ENCODE data around the gene TSPYL1. TPM values are rescaled to one million over a fixed set of nuclear protein-coding genes. Genes with fewer than 3 reads are reported as not detected.
"Not testable (repeated sequence)": the region's sequence is repeated elsewhere in the genome, so short reads cannot be mapped to it uniquely, and the experiment has no call there.

TSPYL1 gene
- total RNA-seq, 1 donor from 2014 or later = 220 TPM

DNA sequence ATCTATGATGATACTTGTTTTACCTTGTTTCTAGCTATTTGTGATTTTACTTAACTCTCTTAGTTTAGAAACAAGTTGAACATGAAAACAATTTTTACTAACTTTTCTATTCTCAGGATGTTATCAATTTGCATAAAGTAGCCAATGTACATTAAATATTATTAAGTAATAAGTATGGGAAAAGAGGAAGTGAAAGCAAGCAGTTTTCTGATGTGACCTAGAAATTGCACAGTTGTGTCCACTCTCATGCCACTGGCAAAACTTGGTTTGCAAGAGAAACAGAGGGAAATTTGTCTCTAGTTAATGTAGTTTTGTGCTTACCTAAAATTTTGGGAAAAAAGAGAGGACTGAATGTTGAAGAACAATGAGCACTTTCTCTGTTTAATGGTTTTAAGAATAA, 19.2 kb upstream of the TSPYL1 start:
- FAIRE-seq (no peak), DNase-seq (ENCODE audit: low spot score in 2 of 2) (no peak)

DNA sequence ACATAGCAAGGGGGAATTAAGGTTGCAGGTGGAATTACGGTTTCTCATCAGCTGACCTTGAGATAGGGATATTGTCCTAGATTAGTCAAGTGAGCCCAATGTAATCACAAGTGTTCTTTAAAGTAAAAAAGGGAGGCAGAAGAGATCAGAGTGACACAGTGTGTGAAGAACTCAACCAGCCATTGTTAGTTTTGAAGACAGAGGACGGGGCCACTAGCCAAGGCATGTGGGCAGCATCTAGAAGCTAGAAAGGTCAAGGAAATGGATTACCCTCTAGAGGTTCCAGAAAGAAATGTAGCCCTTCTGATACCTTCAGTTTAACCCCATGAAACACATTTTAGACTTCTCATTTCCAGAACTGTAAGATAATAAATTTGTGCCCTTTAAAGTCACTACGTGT, 18.5 kb upstream of the TSPYL1 start:
- no peak for FAIRE-seq
- no peak for DNase-seq (ENCODE audit: low spot score in 2 of 2)

DNA sequence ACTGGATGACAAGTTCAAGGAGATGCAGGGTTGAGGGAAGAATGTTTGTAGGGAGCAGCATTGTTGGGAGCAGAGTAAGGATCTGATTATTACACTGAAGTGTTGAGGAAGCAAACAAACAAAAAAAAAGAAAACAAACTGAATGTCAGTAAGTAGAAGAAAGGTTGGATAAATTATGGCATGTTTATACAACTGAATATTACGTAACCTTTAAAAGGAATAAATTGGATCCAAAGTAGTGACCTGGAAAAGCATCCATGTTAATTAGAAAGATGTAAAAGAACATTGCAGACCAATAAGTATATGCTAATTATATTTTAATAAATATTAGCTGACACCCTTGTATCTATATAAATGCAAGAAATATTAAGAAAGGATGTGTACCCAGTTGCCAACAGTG, 12.8 kb upstream of the TSPYL1 start:
- FAIRE-seq (no peak), DNase-seq (ENCODE audit: low spot score in 2 of 2) (no peak)

DNA sequence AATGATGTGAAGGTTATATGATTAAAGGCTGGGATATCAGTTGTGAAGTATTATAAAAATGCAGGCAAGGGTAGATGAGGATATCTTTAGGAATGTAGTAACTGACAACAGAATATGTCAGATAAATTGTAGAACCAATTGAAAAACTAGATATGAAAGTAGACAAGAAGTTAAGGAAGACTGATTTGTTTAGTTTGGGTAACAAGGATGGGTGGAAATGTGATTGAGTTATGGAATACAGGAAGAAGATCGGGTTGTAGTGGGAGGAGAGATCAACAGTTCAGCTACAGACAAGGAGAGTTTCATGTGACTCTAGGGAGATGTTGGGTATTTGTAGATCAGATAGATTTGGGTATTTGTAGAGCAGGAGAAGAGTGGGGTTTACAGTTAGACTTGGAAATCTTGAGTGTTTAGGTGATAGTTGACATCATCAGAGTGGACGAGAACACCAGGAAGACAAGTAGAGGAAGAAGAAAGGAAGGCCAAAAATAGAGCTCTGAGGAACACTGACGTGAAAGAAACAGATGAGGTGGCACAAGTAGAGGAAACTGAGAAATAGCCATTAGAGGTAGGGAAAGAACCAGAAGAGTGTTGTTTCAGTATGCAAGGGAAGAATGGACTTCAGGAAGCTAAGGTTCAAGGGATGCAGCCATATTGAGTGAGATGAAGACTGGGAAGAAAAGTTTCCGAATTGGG, 12.1 kb upstream of the TSPYL1 start:
- no peak for FAIRE-seq

DNA sequence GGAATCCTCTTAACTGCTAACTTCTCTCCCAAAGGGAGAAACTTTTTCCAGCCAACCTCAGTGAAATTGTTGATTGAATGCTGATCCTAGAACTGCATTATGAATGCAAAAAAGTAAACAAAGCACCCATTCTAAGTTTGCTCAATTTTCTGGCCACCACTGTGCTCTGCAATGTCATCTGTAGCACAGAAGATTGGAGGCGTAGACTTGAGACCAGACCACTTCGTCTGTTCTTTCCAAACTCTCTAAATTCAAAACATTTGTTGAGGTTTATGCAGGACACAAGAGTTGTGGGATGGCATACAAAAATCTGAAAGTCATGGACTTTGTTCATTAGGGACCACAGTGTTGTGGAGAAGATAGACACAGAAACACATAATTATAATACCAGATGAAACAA, 11.1 kb upstream of the TSPYL1 start:
- DNase-seq (ENCODE audit: low spot score in 2 of 2) = no peak
- no peak for FAIRE-seq

More for the DNA sequence above, 12.1 kb upstream of the TSPYL1 start:
- no peak for DNase-seq (ENCODE audit: low spot score in 2 of 2)

DNA sequence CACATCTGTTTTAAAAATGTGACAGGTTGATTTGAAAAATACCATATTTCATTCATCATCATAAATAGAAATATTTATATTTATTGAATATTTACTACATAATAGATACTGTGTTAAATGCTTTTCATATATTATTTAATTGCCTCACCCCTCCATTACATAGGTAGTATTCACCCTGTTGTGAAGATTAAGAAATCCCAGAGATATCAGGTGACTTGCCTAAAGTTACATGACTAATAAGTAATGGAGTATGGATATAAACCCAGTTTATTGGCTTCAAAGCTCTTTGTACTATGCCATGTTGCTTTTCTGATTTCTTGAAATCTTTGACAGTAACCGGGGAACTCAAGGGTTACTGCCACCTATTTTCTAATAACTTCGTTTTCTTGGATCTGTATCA, 10.1 kb upstream of the TSPYL1 start:
- FAIRE-seq (no peak), DNase-seq (ENCODE audit: low spot score in 2 of 2) (no peak)

DNA sequence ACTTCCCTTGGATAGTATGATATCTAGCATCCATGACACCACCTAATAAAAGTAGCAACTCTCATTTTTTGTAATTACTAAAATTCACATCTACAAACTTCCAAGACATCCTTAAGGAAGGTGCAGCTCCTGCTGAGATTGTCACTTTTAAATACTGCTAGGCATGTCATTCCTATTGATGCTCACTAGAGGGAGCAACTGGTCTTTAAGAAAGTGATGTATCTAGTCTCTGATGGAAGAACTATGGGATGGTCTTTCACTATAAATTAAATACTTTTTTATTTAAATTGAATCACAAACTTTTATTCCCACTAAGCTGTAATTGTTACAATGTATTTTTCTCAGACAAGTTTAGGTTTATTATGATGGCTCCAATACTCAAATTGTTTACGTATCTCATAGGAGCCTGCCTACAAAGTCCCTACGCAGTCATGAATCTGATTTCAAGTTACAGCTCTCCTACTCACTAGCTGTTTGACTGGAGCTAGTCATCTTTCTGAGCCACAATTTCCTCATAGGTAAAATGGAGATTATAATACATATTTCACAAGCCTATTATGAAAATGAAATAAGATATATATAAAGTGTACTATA, 8.1 kb upstream of the TSPYL1 start:
- no peak for DNase-seq (ENCODE audit: low spot score in 2 of 2)
- FAIRE-seq = peak; percentile 96

DNA sequence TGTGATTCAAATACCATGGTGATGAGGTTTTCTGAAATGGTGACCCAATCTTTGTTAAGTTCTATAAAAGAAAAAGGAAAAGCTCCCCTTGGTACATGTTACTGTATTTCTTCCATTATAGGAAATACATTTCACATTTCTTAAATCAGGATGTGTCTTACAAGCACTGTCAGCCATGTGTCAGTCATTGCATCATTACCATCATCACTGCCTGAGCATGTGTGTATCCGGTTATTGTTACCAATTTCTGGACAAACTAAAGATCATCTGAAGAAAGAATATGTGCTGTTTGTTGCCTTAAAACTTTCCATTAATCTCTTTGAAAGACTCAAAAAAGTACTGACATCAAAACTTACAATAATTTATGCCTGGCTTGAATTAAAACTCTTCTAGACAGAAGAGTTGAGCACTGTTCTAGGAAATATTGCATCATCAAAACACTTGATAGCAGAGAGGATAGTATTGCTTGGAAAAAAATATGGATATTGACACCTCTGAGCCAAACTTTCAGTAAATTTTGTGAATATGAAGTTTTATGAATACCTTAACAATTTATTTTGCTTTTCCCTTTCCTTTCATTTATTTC, 7.1 kb upstream of the TSPYL1 start:
- FAIRE-seq = no peak

DNA sequence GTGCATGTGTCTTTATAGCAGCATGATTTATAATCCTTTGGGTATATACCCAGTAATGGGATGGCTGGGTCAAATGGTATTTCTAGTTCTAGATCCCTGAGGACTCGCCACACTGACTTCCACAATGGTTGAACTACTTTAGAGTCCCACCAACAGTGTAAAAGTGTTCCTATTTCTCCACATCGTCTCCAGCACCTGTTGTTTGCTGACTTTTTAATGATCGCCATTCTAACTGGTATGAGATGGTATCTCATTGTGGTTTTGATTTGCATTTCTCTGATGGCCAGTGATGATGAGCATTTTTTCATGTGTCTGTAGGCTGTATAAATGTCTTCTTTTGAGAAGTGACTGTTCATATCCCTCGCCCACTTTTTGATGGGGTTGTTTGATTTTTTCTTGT, 5.3 kb upstream of the TSPYL1 start:
- FAIRE-seq; DNase-seq (ENCODE audit: low spot score in 2 of 2): not testable (repeated sequence)

More for the DNA sequence above, 7.1 kb upstream of the TSPYL1 start:
- no peak for DNase-seq (ENCODE audit: low spot score in 2 of 2)

DNA sequence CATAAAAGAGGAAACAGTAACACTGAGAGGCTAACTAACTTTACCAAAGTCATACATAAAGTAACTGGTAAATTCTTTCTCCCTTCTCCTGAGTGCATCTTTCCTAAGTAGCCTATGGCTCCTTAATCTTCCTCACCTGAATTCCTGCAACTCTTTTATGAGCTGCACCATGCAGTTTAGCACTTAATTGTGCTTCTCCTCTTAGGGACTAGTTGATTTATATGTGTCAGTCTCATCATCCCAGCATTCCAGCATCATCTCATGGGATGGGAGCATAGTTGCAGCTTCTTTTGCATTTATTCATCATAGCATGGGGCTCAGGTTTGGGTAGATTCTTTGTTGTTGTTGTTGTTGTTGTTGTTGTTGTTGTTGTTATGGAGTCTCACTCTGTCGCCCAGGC, 3.5 kb upstream of the TSPYL1 start:
- no peak for FAIRE-seq
- no peak for DNase-seq (ENCODE audit: low spot score in 2 of 2)

DNA sequence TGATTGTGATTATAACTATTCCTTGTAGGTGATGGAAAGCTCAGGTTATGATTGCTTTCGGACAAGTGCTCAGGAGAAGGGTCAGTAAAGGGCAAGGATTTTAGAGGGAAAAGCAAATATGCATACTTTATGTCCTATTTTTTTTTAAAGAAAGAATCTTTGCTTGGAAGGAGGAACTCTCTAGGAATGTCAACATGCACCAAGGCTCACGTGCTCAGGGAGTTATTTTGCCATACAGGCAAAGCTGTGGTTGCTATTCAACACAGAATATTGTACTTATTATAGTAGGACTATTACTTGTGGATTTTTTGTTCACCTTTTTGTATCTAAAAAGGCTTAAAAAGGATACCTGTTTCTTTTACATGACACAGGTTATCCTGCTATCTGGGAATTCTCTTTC, 3.0 kb upstream of the TSPYL1 start:
- no peak for FAIRE-seq

DNA sequence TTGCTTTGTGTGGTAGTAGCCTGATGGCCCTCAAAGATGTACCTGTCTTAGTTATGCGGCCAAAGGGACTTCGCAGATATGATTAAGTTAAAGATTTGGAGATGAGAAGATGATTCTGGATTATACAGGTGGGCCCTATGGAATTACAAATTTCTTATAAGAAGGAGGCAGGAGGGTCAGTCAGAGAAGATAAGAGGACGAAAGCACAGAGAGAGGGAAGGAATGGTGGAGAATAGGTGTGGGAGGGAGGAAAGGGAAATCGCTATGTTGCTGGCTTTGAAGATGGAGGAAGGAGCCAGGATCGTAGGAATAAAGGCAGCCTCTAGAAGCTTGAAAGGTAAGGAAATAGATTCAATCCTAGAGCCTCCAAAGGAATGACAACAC, 1.2 kb upstream of the TSPYL1 start:
- DNase-seq (ENCODE audit: low spot score in 2 of 2) = no peak
- no peak for FAIRE-seq

More for the DNA sequence above, 3.0 kb upstream of the TSPYL1 start:
- DNase-seq (ENCODE audit: low spot score in 2 of 2) = no peak

DNA sequence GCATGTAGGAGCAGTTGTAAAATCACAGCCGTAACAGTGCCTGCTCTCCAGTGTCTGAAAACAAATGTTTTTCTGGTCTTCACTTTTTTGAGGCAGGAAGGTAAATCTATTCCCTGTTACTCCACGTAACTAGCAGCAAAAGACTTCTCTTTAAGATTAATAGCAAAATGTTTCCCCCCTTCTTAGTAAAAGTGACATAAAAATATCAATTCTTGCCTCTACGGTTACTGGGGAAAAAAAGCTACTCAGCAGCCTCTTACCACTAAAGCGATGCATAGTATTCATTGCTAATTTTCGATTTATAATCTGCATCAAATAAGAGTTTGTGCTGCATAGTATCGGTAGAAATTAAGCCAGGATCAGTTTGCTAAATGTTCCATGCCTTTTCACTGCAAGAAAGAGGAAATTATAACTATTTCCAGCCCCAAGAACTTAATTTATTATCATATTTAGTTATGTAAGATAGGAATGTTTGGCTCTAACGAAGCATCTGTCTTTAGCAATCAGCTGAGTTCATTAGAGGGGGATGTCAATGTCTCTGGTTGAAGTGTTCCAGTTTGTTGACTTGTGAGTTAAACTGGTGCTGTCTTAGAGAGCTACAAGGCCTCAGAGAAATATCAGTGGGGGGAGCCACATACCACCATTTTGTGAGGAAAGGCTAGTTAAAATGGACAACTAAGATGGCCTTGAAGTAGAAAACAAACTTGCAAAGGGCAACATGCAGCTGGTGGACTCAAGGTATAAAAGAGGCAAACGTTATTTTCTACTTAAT, 617 bp upstream of the TSPYL1 start:
- DNase-seq (ENCODE audit: low spot score in 2 of 2) (no peak), FAIRE-seq (no peak)

DNA sequence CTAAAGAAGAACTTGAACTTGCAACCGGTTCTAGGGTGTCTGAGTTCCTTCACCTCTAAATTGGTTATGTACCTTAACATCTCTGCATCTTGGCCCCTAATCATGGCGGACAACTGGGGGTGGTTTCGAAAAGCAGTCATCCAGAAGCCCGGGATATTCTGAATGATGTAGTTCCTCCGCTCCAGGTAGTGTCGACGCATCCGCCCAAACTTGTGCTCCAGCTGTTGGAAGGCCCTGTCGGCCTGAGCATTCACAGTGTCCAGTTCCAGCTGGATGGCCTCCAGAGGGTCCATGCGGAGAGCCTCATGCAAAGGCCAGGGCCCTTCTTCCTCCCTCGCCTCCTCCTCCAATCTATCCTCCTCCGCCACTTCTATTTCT, 887 bp downstream of the TSPYL1 start:
- FAIRE-seq (no peak), DNase-seq (ENCODE audit: low spot score in 2 of 2) (peak in 1 of 2 donors; percentile 10)

DNA sequence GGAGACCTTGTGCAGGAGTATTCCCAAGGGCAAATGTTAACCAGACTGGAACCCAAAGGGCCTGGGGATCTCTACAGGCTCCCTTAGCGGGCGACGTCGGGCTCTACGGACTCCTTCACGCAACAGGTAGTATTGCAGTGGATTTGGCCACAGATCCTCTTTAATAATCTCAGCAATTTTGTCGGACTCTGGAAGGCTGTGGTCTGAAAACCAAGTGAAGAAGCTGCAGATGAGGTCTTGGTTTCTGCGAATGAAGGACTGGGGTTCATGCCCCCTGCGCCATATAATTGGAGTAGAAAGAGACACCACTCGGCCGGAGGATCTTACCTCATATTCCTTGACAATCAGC, 1.3 kb downstream of the TSPYL1 start:
- DNase-seq (ENCODE audit: low spot score in 2 of 2) (no peak), FAIRE-seq (no peak)

DNA sequence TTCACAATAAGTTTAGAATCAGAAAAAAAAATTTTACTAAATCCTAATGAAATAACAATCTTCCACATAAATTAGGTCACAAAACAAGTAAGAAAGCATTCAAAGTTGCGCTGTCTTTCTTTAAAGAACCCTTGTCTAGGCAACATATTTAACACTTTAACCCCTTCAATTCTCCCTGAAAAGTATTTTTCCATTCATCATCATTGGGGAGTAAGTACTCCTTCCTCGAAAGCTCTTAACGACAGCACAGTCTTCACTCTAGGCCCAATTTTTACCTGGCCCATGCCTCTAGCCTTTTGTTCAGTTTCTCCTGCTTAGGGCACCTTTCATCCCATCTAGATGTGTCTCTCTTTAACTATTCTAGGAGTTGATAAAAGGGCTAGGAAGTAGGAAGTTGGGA, 2.6 kb downstream of the TSPYL1 start:
- DNase-seq (ENCODE audit: low spot score in 2 of 2) (no peak), FAIRE-seq (no peak)

DNA sequence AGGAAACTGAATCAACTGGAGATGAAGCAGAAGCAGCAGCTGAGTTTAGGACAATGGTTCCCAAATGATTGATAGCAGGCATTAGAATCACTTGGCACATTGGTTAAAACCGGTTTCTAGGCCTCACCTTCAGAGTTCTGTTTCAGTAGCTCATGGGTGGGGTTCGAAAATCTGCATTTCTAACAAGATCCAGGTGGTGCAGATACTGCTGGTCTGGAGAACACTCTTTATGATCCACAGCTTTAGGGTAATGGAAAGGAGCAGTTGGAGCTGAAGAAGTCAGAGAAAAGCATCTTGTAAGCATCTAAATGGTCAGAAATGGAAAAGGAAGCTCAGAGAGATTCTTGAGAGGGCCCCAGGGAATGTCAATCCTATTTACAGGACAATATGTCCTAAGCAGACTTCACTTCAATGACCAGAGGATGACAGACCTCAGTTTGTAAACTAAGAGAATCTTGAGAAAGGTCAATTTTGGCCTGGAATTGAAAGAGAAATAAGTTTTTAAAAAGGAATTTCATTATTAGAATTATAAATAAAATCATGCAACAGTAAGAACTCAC, 8.5 kb downstream of the TSPYL1 start:
- FAIRE-seq (no peak), DNase-seq (ENCODE audit: low spot score in 2 of 2) (no peak)

DNA sequence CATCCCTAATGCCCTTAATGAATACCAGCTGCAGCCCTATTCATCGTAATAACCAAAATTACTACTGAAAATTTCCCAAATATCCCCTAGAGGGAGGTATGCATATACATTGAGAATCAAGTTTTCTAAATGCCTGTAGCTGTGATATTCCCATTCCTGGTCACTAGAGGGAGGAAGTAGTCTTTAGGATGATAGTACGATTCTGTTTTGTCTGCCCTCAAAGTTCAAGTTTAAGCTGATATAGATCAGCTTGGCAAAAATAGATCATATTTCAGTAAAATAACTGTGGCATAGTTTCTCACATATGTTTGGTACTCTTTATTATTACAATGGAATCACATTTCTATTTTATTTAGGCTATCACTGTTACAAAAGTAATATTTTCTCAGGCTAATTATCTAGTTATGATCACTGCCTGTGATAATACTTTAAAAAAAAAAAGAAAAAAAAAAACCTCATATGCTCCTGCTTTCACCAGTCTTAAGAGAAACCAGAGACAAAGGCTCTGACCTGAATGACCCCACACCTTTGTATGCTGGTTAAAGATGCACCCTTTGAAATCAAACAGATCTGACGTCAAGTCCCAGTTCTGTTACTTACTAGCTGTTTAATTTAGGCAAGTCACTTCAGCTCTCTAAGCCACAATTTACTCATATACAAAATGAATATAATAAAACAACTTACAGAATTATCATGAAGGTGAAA, 11.0 kb downstream of the TSPYL1 start:
- FAIRE-seq = peak; percentile 77

DNA sequence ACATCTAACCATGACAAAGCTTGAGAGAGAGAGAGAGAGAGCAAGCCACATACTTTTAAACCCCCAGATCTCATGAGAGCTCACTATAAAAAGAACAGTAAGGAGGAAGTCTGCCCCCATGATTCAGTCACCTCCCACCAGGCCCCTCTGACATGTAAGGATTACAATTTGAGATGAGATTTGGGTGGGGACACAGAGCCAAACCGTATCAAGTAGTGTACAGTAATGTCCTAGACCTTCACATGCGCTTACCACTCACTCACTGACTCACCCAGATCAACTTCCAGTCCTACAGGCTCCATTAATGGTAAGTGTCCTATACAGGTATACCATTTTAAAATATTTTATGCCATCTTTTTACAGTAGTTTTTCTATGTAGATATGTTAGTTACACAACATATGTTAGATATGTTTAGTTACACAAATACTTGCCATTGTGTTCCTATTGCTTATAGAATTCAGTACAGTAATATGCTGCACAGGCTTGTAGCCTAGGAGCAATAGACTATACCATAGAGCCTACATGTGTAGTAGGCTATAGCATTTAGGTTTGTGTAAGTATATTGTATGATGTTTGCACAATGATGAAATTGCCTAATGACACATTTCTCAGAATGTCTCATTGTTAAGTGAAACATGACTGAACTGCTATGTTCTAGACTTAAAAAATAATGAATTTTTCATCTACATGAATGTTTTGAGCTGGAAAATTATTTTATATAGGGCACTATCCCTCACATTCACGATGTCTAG, 11.7 kb downstream of the TSPYL1 start:
- FAIRE-seq = no peak
- DNase-seq (ENCODE audit: low spot score in 2 of 2) = no peak

More for the DNA sequence above, 11.0 kb downstream of the TSPYL1 start:
- peak in 1 of 2 donors; percentile 44 for DNase-seq (ENCODE audit: low spot score in 2 of 2)

DNA sequence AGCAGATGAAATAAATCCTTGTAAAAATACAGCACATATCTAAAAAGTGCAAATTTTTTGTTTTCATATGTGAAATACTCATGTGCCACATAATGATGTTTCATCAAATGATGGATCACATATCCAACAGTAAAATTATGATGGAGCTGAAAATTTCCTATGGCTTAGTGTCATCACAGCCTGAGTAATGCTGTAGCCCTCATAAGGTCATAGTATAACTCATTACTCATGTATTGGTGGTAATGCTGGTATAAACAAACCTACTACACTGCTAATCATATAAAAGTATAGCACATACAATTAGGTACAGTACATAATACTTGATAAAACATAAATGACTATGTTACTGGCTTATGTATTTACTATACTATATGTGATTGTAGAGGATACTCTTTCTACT, 12.9 kb downstream of the TSPYL1 start:
- FAIRE-seq (no peak), DNase-seq (ENCODE audit: low spot score in 2 of 2) (no peak)
